Bronchial epithelial cell (primary cell): Measurements from ENCODE around the gene AKAP5. TPM values are rescaled to one million over a fixed set of nuclear protein-coding genes. Genes with fewer than 3 reads are reported as not detected.
A peak's percentile ranks its signal among the peaks of the same experiment; 100 is the strongest.

Source experiments
- DNase-seq: peaks from one replicate; pipeline ENCODE4 v3.0.0-alpha.2; 2010; ENCODE audit warnings: low read depth
- FAIRE-seq: peaks from 2 replicates; lab custom pipeline; 2011; peaks lifted over from hg19 to GRCh38; lab: Jason Lieb, UNC
- H3K27me3 ChIP-seq: 2 replicates; pipeline ENCODE4 v1.5.1; 2011; ENCODE audit warnings: low read length; ENCODE audit not compliant: control insufficient read depth, insufficient read depth
- H3K36me3 ChIP-seq: 2 replicates; pipeline ENCODE4 v1.5.1; 2011; ENCODE audit warnings: low read length; ENCODE audit not compliant: control insufficient read depth, insufficient read depth
- H3K4me3 ChIP-seq: 2 replicates; pipeline ENCODE4 v1.5.1; 2011; ENCODE audit warnings: mild to moderate bottlenecking, low read depth, low read length, control low read depth
- total RNA-seq: library from RNA; depleted of rRNA; stranded (reverse); fragments of >200 nt; gene quantifications from 2 replicates; pipeline ENCODE4 v1.2.1, GENCODE V29; 2014
- TF ChIP-seq, protein P1 (sequence below): IDR thresholded peaks from 2 replicates; pipeline ENCODE4 v1.5.1; 2011; ENCODE audit warnings: mild to moderate bottlenecking, moderate library complexity, low read length, control low read depth, inconsistent platforms; ENCODE audit not compliant: insufficient read depth, severe bottlenecking

Gene AKAP5
- total RNA-seq, result under 0.01 and 0.13 TPM in 2 replicates

DNA sequence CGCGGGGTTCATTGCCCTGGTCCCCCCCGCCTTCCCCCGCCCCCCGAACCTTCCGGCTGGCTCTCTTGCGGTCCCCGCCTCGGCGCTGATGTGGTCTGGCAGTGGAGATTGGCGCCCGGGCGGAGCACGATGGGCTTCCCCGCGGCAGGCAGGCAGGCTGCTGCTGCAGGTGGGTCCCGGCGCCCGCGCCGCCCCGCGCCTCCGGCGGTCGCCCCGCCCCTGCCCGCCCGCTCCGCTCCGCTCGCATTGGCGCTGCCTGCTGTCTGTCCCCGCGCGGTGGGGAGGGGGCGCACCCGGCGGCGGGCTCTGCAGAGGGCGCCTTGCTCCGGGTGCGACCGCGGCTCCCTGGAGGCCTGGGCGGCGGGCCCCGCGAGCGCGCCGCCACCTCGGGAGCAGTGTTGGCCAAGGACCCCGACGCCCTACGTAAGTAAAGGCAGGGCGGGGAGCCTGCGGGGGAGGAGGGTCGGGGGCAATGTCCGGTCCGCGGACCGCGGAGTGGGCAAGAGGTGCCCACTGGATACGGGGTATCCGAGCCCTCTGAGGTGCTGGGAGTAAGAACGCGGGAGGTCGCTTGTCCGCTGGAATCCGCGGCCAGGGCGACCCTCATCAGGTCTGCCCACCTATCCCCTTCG, at the start of gene AKAP5:
AKAP5 (plus strand) TSS at position 309 of the 632 bp plus-strand sequence. CDS start 2,896 bp downstream, outside the sequence.
- FAIRE-seq (no peak), DNase-seq (peak; percentile 8)
- Histone ChIP-seq H3K27me3 (no peaks in the 10 kb centered on the region), H3K36me3 (no peaks in the 10 kb centered on the region), H3K4me3 (peak within 1 kb of the TSS; percentile 51)
- TF ChIP-seq, protein P1, sequence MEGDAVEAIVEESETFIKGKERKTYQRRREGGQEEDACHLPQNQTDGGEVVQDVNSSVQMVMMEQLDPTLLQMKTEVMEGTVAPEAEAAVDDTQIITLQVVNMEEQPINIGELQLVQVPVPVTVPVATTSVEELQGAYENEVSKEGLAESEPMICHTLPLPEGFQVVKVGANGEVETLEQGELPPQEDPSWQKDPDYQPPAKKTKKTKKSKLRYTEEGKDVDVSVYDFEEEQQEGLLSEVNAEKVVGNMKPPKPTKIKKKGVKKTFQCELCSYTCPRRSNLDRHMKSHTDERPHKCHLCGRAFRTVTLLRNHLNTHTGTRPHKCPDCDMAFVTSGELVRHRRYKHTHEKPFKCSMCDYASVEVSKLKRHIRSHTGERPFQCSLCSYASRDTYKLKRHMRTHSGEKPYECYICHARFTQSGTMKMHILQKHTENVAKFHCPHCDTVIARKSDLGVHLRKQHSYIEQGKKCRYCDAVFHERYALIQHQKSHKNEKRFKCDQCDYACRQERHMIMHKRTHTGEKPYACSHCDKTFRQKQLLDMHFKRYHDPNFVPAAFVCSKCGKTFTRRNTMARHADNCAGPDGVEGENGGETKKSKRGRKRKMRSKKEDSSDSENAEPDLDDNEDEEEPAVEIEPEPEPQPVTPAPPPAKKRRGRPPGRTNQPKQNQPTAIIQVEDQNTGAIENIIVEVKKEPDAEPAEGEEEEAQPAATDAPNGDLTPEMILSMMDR, result no peak

DNA sequence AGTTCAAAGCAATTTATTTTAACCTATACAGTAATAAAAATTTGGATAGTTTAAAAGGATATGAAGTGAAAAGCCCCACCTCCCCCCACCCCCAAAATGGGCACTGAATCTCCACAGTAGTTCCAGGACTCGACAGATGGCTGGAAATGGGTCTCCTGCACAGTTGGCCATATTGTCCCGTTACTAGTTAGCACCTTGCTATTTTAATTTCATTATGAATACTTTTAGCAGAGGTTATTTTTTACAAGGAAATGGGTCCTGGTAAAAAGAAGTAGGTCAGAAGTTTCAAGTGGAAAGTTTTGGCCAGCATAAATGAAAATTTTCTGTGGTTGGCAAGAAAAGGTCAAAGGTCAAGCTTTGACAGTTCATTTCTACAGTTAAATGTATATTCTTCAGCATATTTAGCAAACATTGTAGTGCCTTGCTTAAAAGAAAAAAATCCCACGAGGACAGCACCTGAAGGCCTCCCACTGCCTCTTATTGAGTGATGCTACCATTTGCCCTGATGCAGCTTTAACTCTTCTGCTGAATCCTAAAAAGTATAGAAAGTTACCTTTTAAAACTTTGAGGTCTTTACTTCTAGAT, 48.9 kb upstream of the AKAP5 start:
- no peaks in the 10 kb centered on the region for H3K27me3 ChIP-seq
- H3K36me3 ChIP-seq, result peaks cover 12% of the 10 kb centered on the region
- TF ChIP-seq, protein P1, result no peak
- DNase-seq (no peak), FAIRE-seq (no peak)
- no peak overlapping the region for H3K4me3 ChIP-seq

GRCh38 chr14:64417055-64417770, 48.1 kb upstream of the AKAP5 start:
- TF ChIP-seq, protein P1, result no peak
- DNase-seq (no peak), FAIRE-seq (no peak)
- no peaks in the 10 kb centered on the region for H3K27me3 ChIP-seq
- H3K36me3 ChIP-seq, result peaks cover 12% of the 10 kb centered on the region
- H3K4me3 ChIP-seq, result no peak overlapping the region

DNA sequence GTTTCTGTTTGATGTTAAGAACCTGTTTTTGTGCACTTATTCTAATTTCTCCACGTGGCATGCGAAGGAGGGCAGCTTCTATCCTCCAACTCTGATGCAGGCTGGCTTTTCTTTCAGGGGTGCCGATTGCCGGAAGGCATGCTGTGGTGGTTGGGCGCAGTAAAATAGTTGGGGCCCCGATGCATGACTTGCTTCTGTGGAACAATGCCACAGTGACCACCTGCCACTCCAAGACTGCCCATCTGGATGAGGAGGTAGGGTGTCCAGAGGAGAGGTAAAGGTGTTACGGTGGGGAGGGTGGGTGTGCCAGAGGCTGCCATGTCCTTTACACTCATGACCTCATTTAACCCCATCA, 47.6 kb upstream of the AKAP5 start:
- no peak overlapping the region for H3K4me3 ChIP-seq
- H3K36me3 ChIP-seq, result peaks cover 12% of the 10 kb centered on the region
- TF ChIP-seq, protein P1, result no peak
- DNase-seq (no peak), FAIRE-seq (no peak)
- H3K27me3 ChIP-seq, result no peaks in the 10 kb centered on the region

DNA sequence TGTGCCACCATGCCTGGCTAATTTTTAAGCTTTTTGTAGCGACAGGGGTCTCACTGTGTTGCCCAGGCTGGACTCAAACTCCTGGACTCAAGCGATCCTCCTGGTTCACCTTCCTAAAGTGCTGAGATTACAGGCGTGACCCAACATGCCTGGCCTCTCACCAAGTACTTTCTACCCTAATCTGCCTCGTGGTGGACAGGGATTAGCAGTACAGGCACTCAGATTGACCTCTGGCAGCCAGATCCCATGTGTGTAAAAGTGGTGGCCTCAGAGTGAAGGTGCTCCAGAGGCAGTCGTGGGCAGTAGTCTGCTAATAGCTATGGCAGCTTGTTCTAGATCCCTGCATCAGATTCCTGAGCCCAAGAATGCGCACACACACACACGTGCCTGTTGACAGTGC, 46.3 kb upstream of the AKAP5 start:
- TF ChIP-seq, protein P1, result no peak
- FAIRE-seq, result no peak
- Histone ChIP-seq H3K36me3 (peaks cover 12% of the 10 kb centered on the region), H3K4me3 (no peak overlapping the region), H3K27me3 (no peaks in the 10 kb centered on the region)
- DNase-seq, result no peak
